ENCODE data around the gene CATSPERE.
A peak's percentile ranks its signal among the peaks of the same experiment; 100 is the strongest.

DNA sequence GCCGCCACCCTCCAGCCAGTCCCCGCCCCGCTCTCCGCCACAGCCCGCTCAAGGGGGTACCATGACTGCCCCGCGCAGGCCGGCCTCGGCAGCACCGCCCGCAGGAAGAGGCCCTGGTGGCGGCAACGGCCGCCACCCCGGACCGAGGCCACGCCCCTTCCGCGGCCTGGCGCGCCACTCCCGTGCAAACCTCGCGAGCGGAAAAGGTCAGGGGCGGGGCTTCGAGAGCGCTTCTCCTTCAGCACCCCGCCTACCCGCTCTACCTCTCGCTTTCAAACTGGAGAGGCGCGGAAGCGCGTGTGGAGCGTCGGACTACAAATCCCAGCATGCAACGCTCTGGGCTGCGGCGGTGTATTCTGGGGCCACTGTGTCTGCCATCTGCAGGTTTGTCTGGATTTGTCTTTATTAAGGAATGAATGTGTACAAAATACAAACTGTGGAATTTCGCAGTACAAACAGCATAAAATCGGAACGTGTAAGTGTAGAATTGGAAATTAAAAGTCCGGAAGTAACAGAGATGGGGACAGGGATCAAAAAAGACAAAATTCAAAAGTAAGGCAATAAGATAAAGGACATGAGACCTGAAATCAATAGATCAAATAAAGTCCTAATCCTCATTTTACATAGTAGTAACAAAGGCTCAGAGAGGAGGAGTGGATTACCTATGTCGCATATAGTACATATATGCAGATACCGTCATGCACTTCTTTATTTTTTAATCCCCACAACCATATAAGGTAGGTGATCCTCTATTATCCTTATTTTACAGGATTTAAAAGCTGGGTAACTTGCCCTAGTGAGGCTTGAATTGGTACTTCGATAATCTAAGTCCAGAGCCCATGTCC, 8.9 kb upstream of the CATSPERE start:
- TF ChIP-seq, protein P1, sequence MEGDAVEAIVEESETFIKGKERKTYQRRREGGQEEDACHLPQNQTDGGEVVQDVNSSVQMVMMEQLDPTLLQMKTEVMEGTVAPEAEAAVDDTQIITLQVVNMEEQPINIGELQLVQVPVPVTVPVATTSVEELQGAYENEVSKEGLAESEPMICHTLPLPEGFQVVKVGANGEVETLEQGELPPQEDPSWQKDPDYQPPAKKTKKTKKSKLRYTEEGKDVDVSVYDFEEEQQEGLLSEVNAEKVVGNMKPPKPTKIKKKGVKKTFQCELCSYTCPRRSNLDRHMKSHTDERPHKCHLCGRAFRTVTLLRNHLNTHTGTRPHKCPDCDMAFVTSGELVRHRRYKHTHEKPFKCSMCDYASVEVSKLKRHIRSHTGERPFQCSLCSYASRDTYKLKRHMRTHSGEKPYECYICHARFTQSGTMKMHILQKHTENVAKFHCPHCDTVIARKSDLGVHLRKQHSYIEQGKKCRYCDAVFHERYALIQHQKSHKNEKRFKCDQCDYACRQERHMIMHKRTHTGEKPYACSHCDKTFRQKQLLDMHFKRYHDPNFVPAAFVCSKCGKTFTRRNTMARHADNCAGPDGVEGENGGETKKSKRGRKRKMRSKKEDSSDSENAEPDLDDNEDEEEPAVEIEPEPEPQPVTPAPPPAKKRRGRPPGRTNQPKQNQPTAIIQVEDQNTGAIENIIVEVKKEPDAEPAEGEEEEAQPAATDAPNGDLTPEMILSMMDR (IDR thresholded peaks at IDR 0.05) = peak in 4 of 7 experiments; percentile 47 to 64 (median 48)
- no peak for TF ChIP-seq POLR2A (IDR thresholded peaks at IDR 0.05)
